Keratinocyte (primary cell): ENCODE measurements around the gene SHD.

Source experiments
- EZH2 ChIP-seq: IDR thresholded peaks from one replicate; pipeline ENCODE4 v1.6.1; 2012; ENCODE audit warnings: inconsistent platforms, mild to moderate bottlenecking, low read length, moderate library complexity
- TF ChIP-seq, protein P1 (sequence below), 3 experiments: IDR thresholded peaks in 1 of 3; conservative IDR thresholded peaks in 1 of 3; optimal IDR thresholded peaks in 1 of 3; 2 replicates in 2 of 3; 3 replicates in 1 of 3; pipeline versions ENCODE3 to v1.5.1; 2011; ENCODE audit warnings: low read length in 3 of 3, mild to moderate bottlenecking in 3 of 3, moderate library complexity in 2 of 3, control low read depth in 1 of 3, inconsistent platforms in 1 of 3; ENCODE audit not compliant: insufficient read depth in 2 of 3; ENCODE audit errors: extremely low read depth in 1 of 3

DNA sequence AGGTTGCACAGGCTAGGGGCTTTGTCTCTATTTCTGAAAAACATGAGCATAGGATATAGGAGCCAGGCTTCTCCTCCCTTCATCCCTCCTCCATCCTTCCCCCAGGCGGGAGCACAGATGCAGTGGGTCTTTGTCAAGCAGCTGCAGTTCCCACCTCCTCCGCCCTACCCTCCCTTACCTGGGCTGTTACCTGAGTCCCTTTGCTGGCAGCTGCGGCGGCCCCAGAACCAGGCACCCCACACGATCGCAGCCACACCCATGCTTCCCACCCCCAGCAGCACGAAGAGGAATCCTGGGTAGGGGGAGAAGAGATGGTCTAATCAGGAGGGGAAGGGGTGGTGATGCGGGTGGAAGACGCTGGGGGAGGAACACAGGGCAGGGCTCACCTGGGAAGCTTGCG is 15.3 kb downstream of the SHD start:
- TF ChIP-seq, protein P1, sequence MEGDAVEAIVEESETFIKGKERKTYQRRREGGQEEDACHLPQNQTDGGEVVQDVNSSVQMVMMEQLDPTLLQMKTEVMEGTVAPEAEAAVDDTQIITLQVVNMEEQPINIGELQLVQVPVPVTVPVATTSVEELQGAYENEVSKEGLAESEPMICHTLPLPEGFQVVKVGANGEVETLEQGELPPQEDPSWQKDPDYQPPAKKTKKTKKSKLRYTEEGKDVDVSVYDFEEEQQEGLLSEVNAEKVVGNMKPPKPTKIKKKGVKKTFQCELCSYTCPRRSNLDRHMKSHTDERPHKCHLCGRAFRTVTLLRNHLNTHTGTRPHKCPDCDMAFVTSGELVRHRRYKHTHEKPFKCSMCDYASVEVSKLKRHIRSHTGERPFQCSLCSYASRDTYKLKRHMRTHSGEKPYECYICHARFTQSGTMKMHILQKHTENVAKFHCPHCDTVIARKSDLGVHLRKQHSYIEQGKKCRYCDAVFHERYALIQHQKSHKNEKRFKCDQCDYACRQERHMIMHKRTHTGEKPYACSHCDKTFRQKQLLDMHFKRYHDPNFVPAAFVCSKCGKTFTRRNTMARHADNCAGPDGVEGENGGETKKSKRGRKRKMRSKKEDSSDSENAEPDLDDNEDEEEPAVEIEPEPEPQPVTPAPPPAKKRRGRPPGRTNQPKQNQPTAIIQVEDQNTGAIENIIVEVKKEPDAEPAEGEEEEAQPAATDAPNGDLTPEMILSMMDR (optimal IDR thresholded peaks at IDR 0.05 in 1 of 3, IDR thresholded peaks at IDR 0.05 in 1 of 3, conservative IDR thresholded peaks at IDR 0.05 in 1 of 3; ENCODE audit: extremely low read depth in 1 of 3, insufficient read depth in 2 of 3, low read length in 3 of 3): no peak
- TF ChIP-seq EZH2: no peak
